Activated CD4-positive, alpha-beta memory T cell treated with anti-CD3 and anti-CD28 coated beads for 36 hours (primary cell): ENCODE data around the gene PTPRR. TPM values are rescaled to one million over a fixed set of nuclear protein-coding genes. Genes with fewer than 3 reads are reported as not detected.

ENCODE experiments used
- CTCF ChIA-PET: fragments of 350-600 bp; sonication (Branson Sonifier 250); formaldehyde crosslinking; loops from one replicate; lab custom pipeline; 2021; ENCODE audit warnings: antibody characterized with exemption, inconsistent platforms; lab: Charles Lee
- POLR2A ChIA-PET: fragments of 350-600 bp; sonication (Branson Sonifier 250); formaldehyde crosslinking; loops from one replicate; lab custom pipeline; 2021; ENCODE audit warnings: antibody characterized with exemption; lab: Charles Lee
- DNase-seq: peaks from one replicate; pipeline ENCODE4 v3.0.0-alpha.2; 2020
- H3K27ac Mint-ChIP-seq: one replicate; pipeline ENCODE4 v1.8.0; 2021; ENCODE audit warnings: mixed read lengths
- H3K27me3 Mint-ChIP-seq: one replicate; pipeline ENCODE4 v1.8.0; 2021; ENCODE audit warnings: mixed read lengths
- H3K36me3 Mint-ChIP-seq: one replicate; pipeline ENCODE4 v1.8.0; 2021; ENCODE audit warnings: mixed read lengths
- H3K4me1 Mint-ChIP-seq: one replicate; pipeline ENCODE4 v1.8.0; 2021; ENCODE audit warnings: low read depth, mixed read lengths
- H3K4me3 Mint-ChIP-seq: one replicate; pipeline ENCODE4 v1.8.0; 2021; ENCODE audit warnings: mild to moderate bottlenecking, mixed read lengths
- H3K9me3 Mint-ChIP-seq: one replicate; pipeline ENCODE4 v1.8.0; 2021; ENCODE audit warnings: mixed read lengths
- intact Hi-C: fragments of 100-400 bp; cut with micrococcal nuclease; formaldehyde crosslinking; loops from one replicate; pipeline ENCODE4 v1.15.1; 2023
- total RNA-seq, 2 experiments: library from RNA; stranded (reverse); gene quantifications; one replicate each; pipeline ENCODE4 v1.2.3, GENCODE V29; 2021

Gene PTPRR
- total RNA-seq, 2 experiments from 2014 or later, result not detected

- no peaks in the 10 kb centered on the region for H3K4me1 Mint-ChIP-seq
- no peak overlapping the region for H3K4me3 Mint-ChIP-seq
- no peak overlapping the region for H3K27ac Mint-ChIP-seq
- ChIA-PET POLR2A (no interaction called here), CTCF (no interaction called here)
- H3K9me3 Mint-ChIP-seq, result no peaks in the 10 kb centered on the region
- DNase-seq, result no peak
- intact Hi-C loops, result no loop called here
- peaks cover 1% of the 10 kb centered on the region for H3K27me3 Mint-ChIP-seq
- no peaks in the 10 kb centered on the region for H3K36me3 Mint-ChIP-seq
Measured at GRCh38 chr12:70806827-70807226, 113.7 kb downstream of the PTPRR start.

- no peak for DNase-seq
- POLR2A ChIA-PET, result no interaction called here
- CTCF ChIA-PET, result no interaction called here
- H3K4me3 Mint-ChIP-seq, result no peak overlapping the region
- H3K27me3 Mint-ChIP-seq, result peaks cover 1% of the 10 kb centered on the region
- H3K36me3 Mint-ChIP-seq, result no peaks in the 10 kb centered on the region
- H3K9me3 Mint-ChIP-seq, result no peaks in the 10 kb centered on the region
- H3K4me1 Mint-ChIP-seq, result no peaks in the 10 kb centered on the region
- intact Hi-C loops, result no loop called here
- no peak overlapping the region for H3K27ac Mint-ChIP-seq
Measured at GRCh38 chr12:70806043-70806442, 114.5 kb downstream of the PTPRR start.

- no peak overlapping the region for H3K4me3 Mint-ChIP-seq
- H3K27ac Mint-ChIP-seq, result no peak overlapping the region
- intact Hi-C loops, result no loop called here
- no peak for DNase-seq
- H3K4me1 Mint-ChIP-seq, result no peaks in the 10 kb centered on the region
- no peaks in the 10 kb centered on the region for H3K27me3 Mint-ChIP-seq
- H3K36me3 Mint-ChIP-seq, result no peaks in the 10 kb centered on the region
- ChIA-PET CTCF (no interaction called here), POLR2A (no interaction called here)
- no peaks in the 10 kb centered on the region for H3K9me3 Mint-ChIP-seq
Measured at GRCh38 chr12:70798016-70798783, 122.3 kb downstream of the PTPRR start.

GRCh38 chr12:70796989-70797388 is 123.5 kb downstream of the PTPRR start:
- DNase-seq, result no peak
- Mint-ChIP-seq H3K9me3 (no peaks in the 10 kb centered on the region), H3K36me3 (no peaks in the 10 kb centered on the region), H3K27ac (no peak overlapping the region), H3K4me3 (no peak overlapping the region), H3K4me1 (no peaks in the 10 kb centered on the region), H3K27me3 (no peaks in the 10 kb centered on the region)
- intact Hi-C loops, result no loop called here
- CTCF ChIA-PET, result no interaction called here
- POLR2A ChIA-PET, result no interaction called here

GRCh38 chr12:70795608-70796007 is 124.9 kb downstream of the PTPRR start:
- no peaks in the 10 kb centered on the region for H3K36me3 Mint-ChIP-seq
- no peak for DNase-seq
- ChIA-PET POLR2A (no interaction called here), CTCF (no interaction called here)
- no peaks in the 10 kb centered on the region for H3K4me1 Mint-ChIP-seq
- intact Hi-C loops, result no loop called here
- no peak overlapping the region for H3K27ac Mint-ChIP-seq
- no peaks in the 10 kb centered on the region for H3K27me3 Mint-ChIP-seq
- no peak overlapping the region for H3K4me3 Mint-ChIP-seq
- H3K9me3 Mint-ChIP-seq, result no peaks in the 10 kb centered on the region

- Mint-ChIP-seq H3K4me3 (no peak overlapping the region), H3K9me3 (no peaks in the 10 kb centered on the region), H3K27ac (no peak overlapping the region), H3K4me1 (no peaks in the 10 kb centered on the region), H3K27me3 (no peaks in the 10 kb centered on the region), H3K36me3 (no peaks in the 10 kb centered on the region)
- ChIA-PET POLR2A (no interaction called here), CTCF (no interaction called here)
- intact Hi-C loops, result no loop called here
- no peak for DNase-seq
Measured at GRCh38 chr12:70794131-70794530, 126.4 kb downstream of the PTPRR start.

- no peaks in the 10 kb centered on the region for H3K9me3 Mint-ChIP-seq
- POLR2A ChIA-PET, result no interaction called here
- no peak overlapping the region for H3K27ac Mint-ChIP-seq
- CTCF ChIA-PET, result no interaction called here
- no peaks in the 10 kb centered on the region for H3K36me3 Mint-ChIP-seq
- no peak overlapping the region for H3K4me3 Mint-ChIP-seq
- intact Hi-C loops, result no loop called here
- no peaks in the 10 kb centered on the region for H3K27me3 Mint-ChIP-seq
- DNase-seq, result no peak
- H3K4me1 Mint-ChIP-seq, result no peaks in the 10 kb centered on the region
Measured at GRCh38 chr12:70788774-70789173, 131.8 kb downstream of the PTPRR start.

GRCh38 chr12:70787612-70788011 is 132.9 kb downstream of the PTPRR start:
- POLR2A ChIA-PET, result no interaction called here
- DNase-seq, result no peak
- no peak overlapping the region for H3K27ac Mint-ChIP-seq
- H3K36me3 Mint-ChIP-seq, result no peaks in the 10 kb centered on the region
- H3K4me3 Mint-ChIP-seq, result no peak overlapping the region
- no peaks in the 10 kb centered on the region for H3K27me3 Mint-ChIP-seq
- H3K9me3 Mint-ChIP-seq, result peaks cover 4% of the 10 kb centered on the region
- CTCF ChIA-PET, result no interaction called here
- intact Hi-C loops, result no loop called here
- H3K4me1 Mint-ChIP-seq, result no peaks in the 10 kb centered on the region

- no peak overlapping the region for H3K4me3 Mint-ChIP-seq
- no peaks in the 10 kb centered on the region for H3K4me1 Mint-ChIP-seq
- no peak for DNase-seq
- CTCF ChIA-PET, result no interaction called here
- H3K27ac Mint-ChIP-seq, result no peak overlapping the region
- peaks cover 8% of the 10 kb centered on the region for H3K9me3 Mint-ChIP-seq
- POLR2A ChIA-PET, result no interaction called here
- no peaks in the 10 kb centered on the region for H3K27me3 Mint-ChIP-seq
- no peaks in the 10 kb centered on the region for H3K36me3 Mint-ChIP-seq
- intact Hi-C loops, result no loop called here
Measured at GRCh38 chr12:70785896-70786295, 134.6 kb downstream of the PTPRR start.

- Mint-ChIP-seq H3K4me3 (no peak overlapping the region), H3K27me3 (no peaks in the 10 kb centered on the region), H3K9me3 (peaks cover 8% of the 10 kb centered on the region), H3K36me3 (no peaks in the 10 kb centered on the region), H3K27ac (no peak overlapping the region), H3K4me1 (no peaks in the 10 kb centered on the region)
- no peak for DNase-seq
- ChIA-PET POLR2A (no interaction called here), CTCF (no interaction called here)
- intact Hi-C loops, result no loop called here
Measured at GRCh38 chr12:70784042-70784668, 136.4 kb downstream of the PTPRR start.

GRCh38 chr12:70783455-70783854 is 137.1 kb downstream of the PTPRR start:
- H3K36me3 Mint-ChIP-seq, result no peaks in the 10 kb centered on the region

GRCh38 chr12:70779250-70779649 is 141.3 kb downstream of the PTPRR start:
- no peaks in the 10 kb centered on the region for H3K27me3 Mint-ChIP-seq
- POLR2A ChIA-PET, result no interaction called here
- intact Hi-C loops, result no loop called here
- H3K36me3 Mint-ChIP-seq, result no peaks in the 10 kb centered on the region
- no peak overlapping the region for H3K4me3 Mint-ChIP-seq
- CTCF ChIA-PET, result no interaction called here
- no peak overlapping the region for H3K27ac Mint-ChIP-seq
- no peaks in the 10 kb centered on the region for H3K4me1 Mint-ChIP-seq
- DNase-seq, result no peak
- H3K9me3 Mint-ChIP-seq, result peaks cover 8% of the 10 kb centered on the region

More at GRCh38 chr12:70783455-70783854, 137.1 kb downstream of the PTPRR start:
- Mint-ChIP-seq H3K9me3 (peaks cover 8% of the 10 kb centered on the region), H3K27ac (no peak overlapping the region), H3K27me3 (no peaks in the 10 kb centered on the region), H3K4me3 (no peak overlapping the region), H3K4me1 (no peaks in the 10 kb centered on the region)
- ChIA-PET POLR2A (no interaction called here), CTCF (no interaction called here)
- no peak for DNase-seq
- intact Hi-C loops, result no loop called here

GRCh38 chr12:70774055-70774454 is 146.5 kb downstream of the PTPRR start:
- DNase-seq, result no peak
- H3K4me3 Mint-ChIP-seq, result no peak overlapping the region
- H3K36me3 Mint-ChIP-seq, result no peaks in the 10 kb centered on the region
- H3K9me3 Mint-ChIP-seq, result no peaks in the 10 kb centered on the region
- intact Hi-C loops, result no loop called here
- ChIA-PET CTCF (no interaction called here), POLR2A (no interaction called here)
- H3K27me3 Mint-ChIP-seq, result no peaks in the 10 kb centered on the region
- no peak overlapping the region for H3K27ac Mint-ChIP-seq
- H3K4me1 Mint-ChIP-seq, result no peaks in the 10 kb centered on the region
